T-helper 17 cell (primary cell): Measurements from ENCODE around the gene PTGS1. TPM values are rescaled to one million over a fixed set of nuclear protein-coding genes. Genes with fewer than 3 reads are reported as not detected.

Source experiments
- ATAC-seq: fragments of 150-1000 bp; cut with Tn5 transposase; 2 replicates; pipeline ENCODE4 v1.10.0; 2021; ENCODE audit warnings: mild to moderate bottlenecking, moderate library complexity
- DNase-seq, 3 donors: peaks; one replicate each; pipeline versions ENCODE4 v3.0.0 to v3.0.0-alpha.2; 2020 to 2021
- H3K9me3 ChIP-seq: one replicate; pipeline ENCODE4 v1.7.0; 2013; ENCODE audit warnings: low read length, mild to moderate bottlenecking; ENCODE audit not compliant: control insufficient read depth, poor library complexity, severe bottlenecking
- H3K27ac Mint-ChIP-seq: one replicate; pipeline ENCODE4 v1.8.0; 2022; ENCODE audit warnings: mild to moderate bottlenecking, moderate library complexity, mixed read lengths
- H3K27me3 Mint-ChIP-seq: one replicate; pipeline ENCODE4 v1.8.0; 2022; ENCODE audit warnings: mixed read lengths
- H3K36me3 Mint-ChIP-seq: one replicate; pipeline ENCODE4 v1.8.0; 2022; ENCODE audit warnings: low read depth, mixed read lengths
- H3K4me1 Mint-ChIP-seq: one replicate; pipeline ENCODE4 v1.8.0; 2022; ENCODE audit warnings: mild to moderate bottlenecking, mixed read lengths
- H3K4me3 Mint-ChIP-seq: one replicate; pipeline ENCODE4 v1.8.0; 2022; ENCODE audit warnings: mild to moderate bottlenecking, moderate library complexity, mixed read lengths
- total RNA-seq, 4 donors: library from RNA in 2 of 4; stranded (reverse) in 2 of 4; gene quantifications; one replicate each; pipeline ENCODE4 v1.2.3 and lab custom pipeline; 2022 to 2026

Gene PTGS1
- total RNA-seq, 2 donors from 2014 or later: 3.0 to 123 TPM

DNA sequence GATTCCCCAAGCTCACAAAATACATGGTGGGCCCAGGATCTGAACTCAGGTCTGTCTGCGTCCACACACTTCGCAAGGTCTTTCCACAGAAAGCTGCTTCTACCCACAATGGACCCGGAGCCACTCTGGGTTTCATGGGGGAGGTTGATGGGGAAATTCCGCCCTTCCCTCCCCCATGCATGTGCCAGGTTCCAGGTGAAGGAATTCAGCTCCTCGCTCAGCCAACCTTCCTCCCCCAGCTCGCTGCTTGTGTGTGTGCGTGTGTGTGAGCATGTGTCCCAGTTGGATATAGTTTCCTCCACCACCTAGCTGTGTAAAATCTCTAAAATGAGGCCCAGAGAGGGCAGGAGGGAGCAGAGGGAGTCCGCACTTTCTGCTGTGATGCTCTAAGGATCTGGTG is 1.0 kb downstream of the PTGS1 start:
- no peak for ATAC-seq
- H3K27ac Mint-ChIP-seq: no peak overlapping the region
- peaks cover 51% of the 10 kb centered on the region for H3K27me3 Mint-ChIP-seq
- peaks cover 4% of the 10 kb centered on the region for H3K36me3 Mint-ChIP-seq
- no peaks in the 10 kb centered on the region for H3K9me3 ChIP-seq
- no peak for DNase-seq
- H3K4me3 Mint-ChIP-seq: no peak overlapping the region
- H3K4me1 Mint-ChIP-seq: peaks cover 9% of the 10 kb centered on the region

DNA sequence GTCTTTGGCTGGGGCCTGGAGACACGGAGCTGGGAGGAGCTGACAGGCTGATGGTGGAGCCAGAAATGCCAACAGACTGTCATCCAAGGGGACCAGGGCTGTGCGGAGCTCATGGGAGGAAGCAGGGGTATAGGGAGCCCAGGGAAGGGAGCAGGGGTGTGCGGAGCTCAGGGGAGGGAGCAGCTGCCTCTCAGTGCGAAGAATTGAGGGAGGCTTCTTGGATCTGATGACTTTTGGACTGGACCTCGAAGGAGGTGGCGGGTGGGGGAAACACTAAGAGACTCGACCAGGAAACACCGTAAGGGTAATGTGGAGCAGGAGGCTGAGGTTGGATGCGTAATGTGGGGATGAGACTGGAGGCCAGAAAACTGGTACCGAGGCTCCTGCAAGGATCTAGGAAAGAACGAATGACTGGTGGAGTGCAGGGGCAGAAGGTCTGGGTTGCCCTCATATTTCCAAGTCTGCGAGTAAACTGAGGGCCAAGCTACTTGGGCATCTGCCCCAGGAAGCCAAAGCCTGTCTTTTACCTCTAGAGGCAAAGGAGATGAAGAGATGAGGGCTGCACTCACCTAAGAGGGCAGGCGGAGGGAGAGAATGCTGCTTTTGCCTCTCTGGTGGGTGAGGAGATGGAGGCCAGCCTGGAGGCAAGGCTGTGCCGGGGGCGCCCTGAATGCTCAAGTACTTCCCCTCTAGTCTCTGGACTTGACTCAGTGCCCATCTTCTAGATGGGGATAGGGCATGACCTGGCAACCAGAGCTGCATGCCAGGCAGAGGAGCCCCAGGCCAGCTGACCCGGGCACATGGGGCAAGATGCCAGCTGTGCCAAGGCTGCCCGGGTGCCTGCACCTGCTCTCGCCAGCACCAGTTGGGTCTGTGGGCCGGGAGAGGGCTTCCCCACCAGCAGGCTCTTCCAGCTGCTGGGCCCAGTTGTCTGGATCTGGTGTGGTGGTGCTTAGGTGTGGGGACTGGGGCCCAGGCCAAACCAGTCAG is 2.3 kb downstream of the PTGS1 start:
- Mint-ChIP-seq H3K4me1 (peaks cover 12% of the 10 kb centered on the region), H3K27ac (no peak overlapping the region), H3K36me3 (peaks cover 6% of the 10 kb centered on the region), H3K27me3 (peaks cover 59% of the 10 kb centered on the region), H3K4me3 (no peak overlapping the region)
- ATAC-seq: no peak
- DNase-seq: no peak
- H3K9me3 ChIP-seq: no peaks in the 10 kb centered on the region

DNA sequence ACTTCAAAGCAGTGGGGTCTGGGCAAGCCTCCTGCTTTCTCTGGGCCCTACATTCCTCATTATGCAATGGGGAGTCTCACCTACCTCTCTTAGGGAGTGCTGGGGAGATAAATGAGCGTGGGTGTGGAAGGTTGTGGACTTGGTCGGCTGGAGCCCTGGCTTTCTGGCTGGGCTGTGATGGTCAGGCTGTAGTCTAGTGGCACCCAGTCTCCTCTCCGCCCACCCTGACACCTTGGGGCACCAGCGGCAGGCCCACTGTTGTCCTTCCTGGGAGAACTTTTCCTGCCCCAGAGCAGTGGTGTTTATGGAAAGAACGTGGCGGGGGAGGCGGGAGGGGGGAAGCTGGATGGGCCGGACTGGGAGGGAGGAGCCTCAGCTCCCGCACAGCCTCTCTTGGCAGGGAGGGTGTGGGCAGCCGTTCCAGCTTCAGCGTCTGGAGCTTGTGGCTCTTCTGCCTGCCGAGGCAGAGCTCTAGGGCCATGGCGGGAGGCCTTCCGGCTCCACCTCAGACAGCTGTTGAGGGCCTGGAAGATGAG is 4.1 kb downstream of the PTGS1 start:
- H3K27ac Mint-ChIP-seq: no peak overlapping the region
- no peak for DNase-seq
- no peak for ATAC-seq
- no peak overlapping the region for H3K4me3 Mint-ChIP-seq
- H3K27me3 Mint-ChIP-seq: peaks cover 58% of the 10 kb centered on the region
- H3K36me3 Mint-ChIP-seq: peaks cover 6% of the 10 kb centered on the region
- H3K4me1 Mint-ChIP-seq: peaks cover 13% of the 10 kb centered on the region
- no peaks in the 10 kb centered on the region for H3K9me3 ChIP-seq

DNA sequence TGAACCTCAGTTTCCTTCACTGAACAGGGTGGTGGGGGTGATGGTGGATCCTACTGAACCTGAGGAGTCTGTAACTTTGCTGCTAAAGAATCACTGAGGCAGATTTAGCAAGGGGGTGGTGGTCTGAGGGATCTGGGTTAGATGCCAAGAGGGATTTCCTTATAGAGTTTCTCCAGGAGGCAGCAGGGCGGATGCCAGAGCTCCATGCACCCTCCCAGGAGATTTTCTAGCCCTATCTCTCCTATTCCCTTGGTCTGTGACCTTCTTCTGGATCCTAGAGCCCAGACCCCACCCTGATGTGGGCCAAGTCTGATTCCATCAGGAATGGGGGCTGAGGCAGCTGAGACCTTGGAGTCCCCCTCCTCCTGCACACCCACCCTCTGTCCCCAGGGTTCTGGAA is 6.0 kb downstream of the PTGS1 start:
- Mint-ChIP-seq H3K4me3 (no peak overlapping the region), H3K27ac (no peak overlapping the region), H3K27me3 (peaks cover 43% of the 10 kb centered on the region), H3K4me1 (peaks cover 4% of the 10 kb centered on the region), H3K36me3 (peaks cover 6% of the 10 kb centered on the region)
- ATAC-seq (no peak), DNase-seq (no peak)
- H3K9me3 ChIP-seq: no peaks in the 10 kb centered on the region

DNA sequence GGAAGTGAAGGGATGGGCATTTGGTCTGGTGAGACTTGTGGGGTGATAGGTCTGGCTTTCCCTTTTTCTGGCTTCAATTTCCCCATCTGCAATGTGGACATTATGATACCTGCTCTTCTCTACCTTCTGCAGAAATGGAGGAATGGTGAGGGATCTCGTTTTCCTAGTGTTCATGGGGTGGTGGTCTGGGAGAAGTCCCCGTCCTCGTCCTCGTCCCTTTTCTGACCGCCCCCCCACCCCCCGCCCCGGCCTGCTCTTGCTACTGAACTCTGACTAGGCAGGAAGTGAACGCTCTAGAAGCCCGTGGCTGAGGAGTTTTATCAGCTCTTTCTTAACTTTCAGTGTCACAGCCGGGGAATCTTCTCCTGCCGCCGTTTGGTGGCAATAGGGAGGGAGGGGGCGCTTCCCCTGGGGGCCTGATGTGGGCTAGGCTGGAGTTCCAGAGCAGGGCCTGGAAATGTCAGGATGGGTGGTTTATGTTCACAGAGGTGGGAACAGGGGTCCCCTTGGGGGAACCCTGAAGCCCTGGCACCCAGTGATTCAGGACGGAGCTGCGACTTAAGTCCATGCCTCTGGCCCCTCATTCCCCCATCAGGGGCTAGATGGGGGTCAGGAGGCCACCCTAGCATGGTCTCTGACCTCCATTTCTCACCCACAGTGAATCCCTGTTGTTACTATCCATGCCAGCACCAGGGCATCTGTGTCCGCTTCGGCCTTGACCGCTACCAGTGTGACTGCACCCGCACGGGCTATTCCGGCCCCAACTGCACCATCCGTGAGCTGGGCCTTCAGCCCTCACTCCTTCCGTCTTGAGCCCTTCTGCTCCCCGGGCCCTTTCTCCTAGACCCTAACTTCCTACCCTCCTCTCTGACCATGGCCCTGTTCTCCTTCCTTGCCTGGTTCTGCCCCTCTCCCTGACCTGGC is 6.7 kb downstream of the PTGS1 start:
- ATAC-seq (no peak), DNase-seq (no peak)
- H3K4me1 Mint-ChIP-seq: peaks cover 4% of the 10 kb centered on the region
- H3K36me3 Mint-ChIP-seq: peaks cover 6% of the 10 kb centered on the region
- H3K27ac Mint-ChIP-seq: no peak overlapping the region
- H3K9me3 ChIP-seq: no peaks in the 10 kb centered on the region
- no peak overlapping the region for H3K4me3 Mint-ChIP-seq
- peaks cover 36% of the 10 kb centered on the region for H3K27me3 Mint-ChIP-seq

DNA sequence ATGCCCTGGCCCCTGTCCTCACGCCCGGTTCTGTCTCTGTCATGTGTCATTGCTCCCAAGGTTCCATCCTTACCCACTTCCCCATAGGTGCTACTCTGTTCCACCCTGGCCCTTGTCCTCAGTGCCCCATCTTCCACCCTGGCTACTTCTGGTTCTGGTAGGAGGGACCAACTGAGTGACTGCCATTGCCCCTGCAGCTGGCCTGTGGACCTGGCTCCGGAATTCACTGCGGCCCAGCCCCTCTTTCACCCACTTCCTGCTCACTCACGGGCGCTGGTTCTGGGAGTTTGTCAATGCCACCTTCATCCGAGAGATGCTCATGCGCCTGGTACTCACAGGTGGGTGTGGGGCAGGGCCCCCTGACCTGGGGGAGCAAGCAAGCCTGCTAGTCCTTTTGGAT is 7.4 kb downstream of the PTGS1 start:
- peaks cover 3% of the 10 kb centered on the region for H3K36me3 Mint-ChIP-seq
- H3K27me3 Mint-ChIP-seq: peaks cover 29% of the 10 kb centered on the region
- ATAC-seq: no peak
- peaks cover 4% of the 10 kb centered on the region for H3K4me1 Mint-ChIP-seq
- no peak for DNase-seq
- no peak overlapping the region for H3K4me3 Mint-ChIP-seq
- H3K27ac Mint-ChIP-seq: no peak overlapping the region
- no peaks in the 10 kb centered on the region for H3K9me3 ChIP-seq

DNA sequence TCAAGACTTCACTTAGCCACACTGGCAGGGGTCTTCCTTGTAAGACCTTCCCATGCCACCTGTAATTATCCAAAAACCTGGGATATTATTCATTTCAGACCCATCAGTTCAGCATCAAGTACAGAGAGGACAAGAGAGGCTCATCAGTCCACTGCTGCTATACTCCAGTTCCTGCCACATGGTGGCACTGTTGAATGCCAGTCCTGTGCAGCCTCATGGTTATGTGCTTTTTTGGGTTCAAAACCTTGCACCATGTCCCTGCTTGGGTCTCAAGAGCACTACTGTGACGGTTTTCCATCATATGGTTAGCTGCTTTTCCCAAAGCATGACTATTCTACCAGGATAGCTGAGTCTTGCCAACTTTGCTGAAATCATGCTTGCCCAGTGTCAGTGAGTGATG is 8.5 kb downstream of the PTGS1 start:
- Mint-ChIP-seq H3K27ac (no peak overlapping the region), H3K27me3 (peaks cover 28% of the 10 kb centered on the region), H3K4me1 (peaks cover 4% of the 10 kb centered on the region), H3K36me3 (peaks cover 3% of the 10 kb centered on the region), H3K4me3 (no peak overlapping the region)
- ATAC-seq (no peak), DNase-seq (no peak)
- no peaks in the 10 kb centered on the region for H3K9me3 ChIP-seq

DNA sequence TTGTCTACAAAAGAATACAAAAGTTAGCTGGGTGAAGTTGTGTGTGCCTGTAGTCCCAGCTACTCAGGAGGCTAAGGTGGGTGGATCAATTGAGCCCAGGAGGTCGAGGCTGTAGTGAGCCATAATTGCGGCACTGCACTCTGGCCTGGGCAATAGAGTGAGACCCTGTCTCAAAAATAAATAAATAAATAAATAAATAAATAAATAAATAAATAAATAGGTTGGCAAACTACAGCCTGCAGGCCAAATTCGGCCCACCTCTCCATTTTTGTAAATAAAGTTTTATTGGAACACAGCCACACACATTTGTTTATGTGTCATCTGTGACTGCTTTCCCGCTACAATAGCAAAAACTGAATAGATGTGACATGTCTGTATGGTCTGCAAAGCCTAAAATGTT is 9.5 kb downstream of the PTGS1 start:
- H3K27me3 Mint-ChIP-seq: peaks cover 23% of the 10 kb centered on the region
- DNase-seq (no peak), ATAC-seq (no peak)
- no peak overlapping the region for H3K27ac Mint-ChIP-seq
- H3K4me3 Mint-ChIP-seq: no peak overlapping the region
- peaks cover 4% of the 10 kb centered on the region for H3K4me1 Mint-ChIP-seq
- no peaks in the 10 kb centered on the region for H3K9me3 ChIP-seq
- peaks cover 3% of the 10 kb centered on the region for H3K36me3 Mint-ChIP-seq

DNA sequence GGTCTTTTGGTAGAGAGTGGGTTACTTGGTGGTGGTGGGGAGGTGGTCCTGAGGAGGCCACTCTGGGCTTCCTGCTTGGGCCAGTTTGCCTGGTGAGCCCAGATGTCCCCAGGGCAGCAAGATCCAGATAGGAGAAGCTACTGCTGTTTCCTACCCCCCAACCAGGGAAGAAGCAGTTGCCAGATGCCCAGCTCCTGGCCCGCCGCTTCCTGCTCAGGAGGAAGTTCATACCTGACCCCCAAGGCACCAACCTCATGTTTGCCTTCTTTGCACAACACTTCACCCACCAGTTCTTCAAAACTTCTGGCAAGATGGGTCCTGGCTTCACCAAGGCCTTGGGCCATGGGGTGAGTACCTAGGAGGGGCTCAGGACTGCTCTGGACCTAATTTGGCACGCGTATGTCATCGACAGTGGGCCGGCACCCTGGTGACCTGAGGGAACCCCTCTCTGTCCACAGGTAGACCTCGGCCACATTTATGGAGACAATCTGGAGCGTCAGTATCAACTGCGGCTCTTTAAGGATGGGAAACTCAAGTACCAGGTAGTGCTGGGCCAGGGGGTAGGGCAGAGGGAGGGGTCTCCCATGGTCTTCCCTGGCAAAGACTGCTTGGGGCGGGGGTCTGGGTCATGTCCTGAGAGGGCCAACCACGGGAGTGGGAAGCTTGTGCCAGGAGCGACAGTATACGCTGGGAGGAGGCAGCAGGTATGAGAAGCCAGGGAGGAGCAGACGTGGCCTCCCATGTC is 10.6 kb downstream of the PTGS1 start:
- H3K27me3 Mint-ChIP-seq: peaks cover 12% of the 10 kb centered on the region
- peaks cover 3% of the 10 kb centered on the region for H3K36me3 Mint-ChIP-seq
- H3K4me3 Mint-ChIP-seq: no peak overlapping the region
- no peak overlapping the region for H3K27ac Mint-ChIP-seq
- H3K9me3 ChIP-seq: no peaks in the 10 kb centered on the region
- DNase-seq (no peak), ATAC-seq (no peak)
- peaks cover 4% of the 10 kb centered on the region for H3K4me1 Mint-ChIP-seq

DNA sequence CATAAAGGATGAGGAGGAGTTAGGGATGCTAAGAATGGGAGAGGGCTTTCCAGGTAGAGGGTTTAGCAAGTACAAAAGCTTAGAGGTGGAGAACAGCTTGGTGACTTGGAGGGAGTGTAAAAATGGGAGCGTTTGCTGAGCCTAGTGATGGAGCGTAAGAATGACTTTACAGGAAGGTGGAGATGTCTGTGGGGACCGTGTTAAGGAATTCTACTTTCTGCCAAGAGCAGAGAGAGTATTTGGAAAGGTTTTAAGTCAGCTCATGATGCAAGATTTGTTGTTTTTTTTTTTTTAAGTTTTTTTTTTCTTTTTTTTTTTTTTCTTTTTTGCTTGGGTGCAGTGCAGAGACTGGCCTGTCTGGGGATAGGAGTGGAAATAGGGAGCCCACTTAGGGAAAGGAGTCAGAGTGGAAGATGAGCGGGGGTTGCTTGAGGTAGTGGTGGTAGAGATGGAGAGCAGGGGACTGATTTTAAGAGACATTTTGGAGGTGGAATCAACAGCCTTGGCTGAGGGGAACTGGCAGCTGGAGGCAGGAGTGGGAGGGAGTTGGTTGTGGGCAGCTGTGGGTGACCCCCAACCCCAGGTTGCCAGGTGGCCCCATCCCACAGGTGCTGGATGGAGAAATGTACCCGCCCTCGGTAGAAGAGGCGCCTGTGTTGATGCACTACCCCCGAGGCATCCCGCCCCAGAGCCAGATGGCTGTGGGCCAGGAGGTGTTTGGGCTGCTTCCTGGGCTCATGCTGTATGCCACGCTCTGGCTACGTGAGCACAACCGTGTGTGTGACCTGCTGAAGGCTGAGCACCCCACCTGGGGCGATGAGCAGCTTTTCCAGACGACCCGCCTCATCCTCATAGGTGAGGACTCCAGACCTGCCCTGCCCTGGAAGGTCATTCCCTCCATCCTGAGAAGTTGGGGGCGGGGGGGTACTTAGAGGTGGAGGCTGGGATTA is 12.4 kb downstream of the PTGS1 start:
- H3K36me3 Mint-ChIP-seq: peaks cover 1% of the 10 kb centered on the region
- no peak for ATAC-seq
- H3K4me3 Mint-ChIP-seq: no peak overlapping the region
- peaks cover 16% of the 10 kb centered on the region for H3K27me3 Mint-ChIP-seq
- H3K27ac Mint-ChIP-seq: no peak overlapping the region
- H3K9me3 ChIP-seq: no peaks in the 10 kb centered on the region
- no peak for DNase-seq
- peaks cover under 1% of the 10 kb centered on the region for H3K4me1 Mint-ChIP-seq

DNA sequence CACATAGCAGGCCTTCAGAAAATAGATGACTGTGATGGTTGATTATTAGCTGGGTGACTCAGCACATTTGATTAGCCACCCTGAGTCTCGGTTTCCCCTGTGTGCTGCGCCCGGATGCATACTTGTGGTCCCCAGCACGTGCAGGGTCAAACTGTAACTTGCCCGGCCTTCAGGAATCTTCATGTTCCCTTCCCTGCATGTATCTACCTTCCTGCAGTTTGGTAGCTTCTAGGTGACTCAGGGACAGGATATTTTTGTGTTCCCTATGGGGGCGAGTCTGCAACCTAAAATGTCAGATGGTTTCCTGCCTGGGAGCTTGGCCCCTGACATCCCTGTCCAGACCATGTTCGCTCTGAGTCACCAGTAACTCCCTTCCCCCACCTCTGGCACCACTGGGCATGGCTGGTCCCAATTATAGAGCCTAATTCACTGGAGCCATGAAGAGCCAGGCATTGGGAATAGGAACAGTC is 13.2 kb downstream of the PTGS1 start:
- Mint-ChIP-seq H3K4me3 (no peak overlapping the region), H3K27me3 (peaks cover 20% of the 10 kb centered on the region), H3K4me1 (no peaks in the 10 kb centered on the region), H3K36me3 (no peaks in the 10 kb centered on the region), H3K27ac (no peak overlapping the region)
- no peaks in the 10 kb centered on the region for H3K9me3 ChIP-seq
- ATAC-seq (no peak), DNase-seq (no peak)
